GM12892 (cell line): Measurements from ENCODE around the gene COL5A1.

ENCODE experiments used
- POLR2A ChIP-seq: IDR thresholded peaks from 2 replicates; pipeline ENCODE4 v1.6.1; 2011; ENCODE audit warnings: low read depth, low read length, control low read depth
- POLR2AphosphoS5 ChIP-seq: IDR thresholded peaks from 2 replicates; pipeline ENCODE4 v1.6.1; 2011; ENCODE audit warnings: low read depth, low read length, control low read depth
- TAF1 ChIP-seq: IDR thresholded peaks from 2 replicates; pipeline ENCODE4 v1.6.1; 2011; ENCODE audit warnings: low read depth, mild to moderate bottlenecking, control low read depth, low read length, borderline replicate concordance

- TF ChIP-seq POLR2AphosphoS5 (no peak), POLR2A (no peak), TAF1 (no peak)
These were observed 193.4 kb downstream of the COL5A1 start for GRCh38 chr9:134834957-134835419.
